GM19468 (cell line): Measurements from ENCODE around the gene LMAN1L.

Source experiments
- ATAC-seq: cut with Tn5 transposase; IDR thresholded peaks from one replicate; pipeline ENCODE4 v1.9.1; 2021; ENCODE audit warnings: mild to moderate bottlenecking, moderate library complexity, moderate number of reproducible peaks; ENCODE audit not compliant: unreplicated experiment; ENCODE audit errors: extremely low read depth

Gene LMAN1L

GRCh38 chr15:74873756-74874424 lies 61.3 kb downstream of the LMAN1L start:
- no peak for ATAC-seq
